Right ventricle myocardium superior (tissue), 1 donor: ENCODE measurements around the gene WFDC5. TPM values are rescaled to one million over a fixed set of nuclear protein-coding genes. Genes with fewer than 3 reads are reported as not detected.

Source experiments
- ATAC-seq: fragments of 200-7000 bp; cut with Tn5 transposase; one replicate; pipeline ENCODE4 v1.9.1; 2020; ENCODE audit warnings: mild to moderate bottlenecking; ENCODE audit not compliant: poor library complexity
- DNase-seq: peaks from one replicate; pipeline ENCODE4 v3.0.0-alpha.2; 2020
- intact Hi-C: fragments of 100-400 bp; cut with DNase I; formaldehyde crosslinking; loops from one replicate; pipeline ENCODE4 v1.11.2; 2022
- total RNA-seq: library from RNA; stranded (reverse); fragmentation: NEBNext Ultra II Directional; extraction: Animal tissue kit (Norgen Biotek cat#: 25700); gene quantifications from one replicate; pipeline ENCODE4 v1.2.1, GENCODE V29; 2021
- donor health status: DM: no; HTN: yes; CAD: no; lungs with severe emphysema.

Gene WFDC5
- total RNA-seq, 1 donor from 2014 or later = not detected

- no peak for DNase-seq
- intact Hi-C loops = loop anchor here (5.0 kb wide), 3 partner anchors 53 to 197 kb away; no protein-coding TSS in a partner anchor
- ATAC-seq = no peak
Measured at GRCh38 chr20:45094864-45095574, 20.0 kb downstream of the WFDC5 start.

GRCh38 chr20:45094201-45094600 is 20.8 kb downstream of the WFDC5 start:
- intact Hi-C loops = no loop called here
- no peak for DNase-seq
- no peak for ATAC-seq

- no peak for ATAC-seq
- intact Hi-C loops = no loop called here
- DNase-seq = no peak
Measured at GRCh38 chr20:45092898-45093297, 22.1 kb downstream of the WFDC5 start.

GRCh38 chr20:45091366-45091765 is 23.6 kb downstream of the WFDC5 start:
- intact Hi-C loops = no loop called here
- ATAC-seq = no peak

GRCh38 chr20:45090481-45090880 is 24.5 kb downstream of the WFDC5 start:
- ATAC-seq (no peak), DNase-seq (no peak)
- intact Hi-C loops = no loop called here

More at GRCh38 chr20:45091366-45091765, 23.6 kb downstream of the WFDC5 start:
- DNase-seq = no peak

- no peak for DNase-seq
- intact Hi-C loops = no loop called here
- no peak for ATAC-seq
Measured at GRCh38 chr20:45088247-45088646, 26.7 kb downstream of the WFDC5 start.

- ATAC-seq (no peak), DNase-seq (no peak)
- intact Hi-C loops = no loop called here
Measured at GRCh38 chr20:45087814-45088213, 27.2 kb downstream of the WFDC5 start.

- no peak for ATAC-seq
- intact Hi-C loops = no loop called here
- no peak for DNase-seq
Measured at GRCh38 chr20:45087097-45087790, 27.7 kb downstream of the WFDC5 start.

GRCh38 chr20:45085867-45086266 is 29.1 kb downstream of the WFDC5 start:
- DNase-seq = no peak
- intact Hi-C loops = no loop called here
- no peak for ATAC-seq

- intact Hi-C loops = no loop called here
- ATAC-seq = no peak
- DNase-seq = no peak
Measured at GRCh38 chr20:45085289-45085688, 29.7 kb downstream of the WFDC5 start.

- ATAC-seq = no peak
- DNase-seq = no peak
Measured at GRCh38 chr20:45083127-45083526, 31.8 kb downstream of the WFDC5 start.

GRCh38 chr20:45082468-45082867 is 32.5 kb downstream of the WFDC5 start:
- intact Hi-C loops = no loop called here
- DNase-seq (no peak), ATAC-seq (no peak)

More at GRCh38 chr20:45083127-45083526, 31.8 kb downstream of the WFDC5 start:
- intact Hi-C loops = no loop called here

GRCh38 chr20:45080867-45081624 is 33.9 kb downstream of the WFDC5 start:
- no peak for DNase-seq
- ATAC-seq = no peak

GRCh38 chr20:45077559-45077958 is 37.4 kb downstream of the WFDC5 start:
- DNase-seq = no peak
- intact Hi-C loops = no loop called here
- ATAC-seq = no peak

More at GRCh38 chr20:45080867-45081624, 33.9 kb downstream of the WFDC5 start:
- intact Hi-C loops = no loop called here

- intact Hi-C loops = no loop called here
- ATAC-seq = no peak
Measured at GRCh38 chr20:45073221-45073620, 41.8 kb downstream of the WFDC5 start.

GRCh38 chr20:45072066-45072465 is 42.9 kb downstream of the WFDC5 start:
- ATAC-seq = no peak
- no peak for DNase-seq
- intact Hi-C loops = no loop called here

More at GRCh38 chr20:45073221-45073620, 41.8 kb downstream of the WFDC5 start:
- DNase-seq = no peak

- DNase-seq = no peak
- ATAC-seq = no peak
- intact Hi-C loops = no loop called here
Measured at GRCh38 chr20:45070932-45071632, 43.9 kb downstream of the WFDC5 start.

- intact Hi-C loops = no loop called here
- DNase-seq = no peak
- no peak for ATAC-seq
Measured at GRCh38 chr20:45069261-45069660, 45.7 kb downstream of the WFDC5 start.

GRCh38 chr20:45067558-45067957 is 47.4 kb downstream of the WFDC5 start:
- intact Hi-C loops = no loop called here
- DNase-seq = no peak
- no peak for ATAC-seq
